GM12892 (cell line): ENCODE data around the gene ALDOC.

Experiments used
- POLR2A ChIP-seq: IDR thresholded peaks from 2 replicates; pipeline ENCODE4 v1.6.1; 2011; ENCODE audit warnings: low read depth, low read length, control low read depth
- POLR2AphosphoS5 ChIP-seq: IDR thresholded peaks from 2 replicates; pipeline ENCODE4 v1.6.1; 2011; ENCODE audit warnings: low read depth, low read length, control low read depth

DNA sequence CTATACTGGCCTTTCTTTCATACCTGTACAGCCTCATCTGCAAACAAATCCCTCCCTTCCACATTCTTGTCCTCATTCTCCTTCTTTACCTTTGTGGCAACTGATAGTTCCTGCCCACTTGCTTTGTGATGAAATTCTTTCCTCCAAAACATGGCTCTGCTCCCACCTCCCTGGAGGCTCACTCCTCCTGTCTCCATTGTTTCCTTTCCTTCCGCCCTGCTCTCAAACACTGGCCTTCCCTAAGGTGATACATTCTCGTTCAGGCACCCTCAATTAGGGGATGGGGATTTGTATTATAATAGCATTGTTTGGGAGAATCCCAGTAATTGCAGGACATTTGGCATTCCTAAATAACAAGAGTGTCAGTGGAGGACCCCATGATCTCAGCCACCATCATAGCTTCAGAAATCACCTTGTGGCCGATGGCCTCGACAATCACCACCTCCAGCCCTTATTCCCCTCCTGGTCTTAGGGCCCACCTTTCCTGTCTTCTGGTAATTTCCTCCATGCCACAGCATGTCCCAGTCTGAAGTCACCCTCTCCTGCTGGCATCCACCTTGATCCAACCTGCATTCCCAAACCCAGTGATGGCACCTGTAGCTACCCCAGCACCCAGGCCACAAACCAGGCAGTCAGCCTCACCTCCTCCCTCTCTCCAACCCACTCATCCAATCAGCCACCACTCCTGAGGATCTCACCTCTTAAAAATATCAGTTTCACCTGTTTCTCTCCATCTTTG is 32.1 kb downstream of the ALDOC start:
- TF ChIP-seq POLR2A, result no peak
- TF ChIP-seq POLR2AphosphoS5, result no peak
